Karpas-422 (cell line): ENCODE measurements around the gene PROC. TPM values are rescaled to one million over a fixed set of nuclear protein-coding genes. Genes with fewer than 3 reads are reported as not detected.

Source experiments
- DNase-seq: peaks from one replicate; pipeline ENCODE4 v3.0.0-alpha.2; 2015
- H2AFZ ChIP-seq: fragments of 200-600 bp; sonication (generic); 2 replicates; pipeline ENCODE4 v1.6.1; 2014; ENCODE audit warnings: antibody characterized with exemption, low read length, mixed read lengths
- H3K27ac ChIP-seq: fragments of 200-600 bp; sonication (generic); 2 replicates; pipeline ENCODE4 v1.5.1; 2014; ENCODE audit warnings: mild to moderate bottlenecking, low read length, moderate library complexity
- H3K27me3 ChIP-seq: fragments of 200-600 bp; sonication (generic); 2 replicates; pipeline ENCODE4 v1.6.1; 2014; ENCODE audit warnings: low read length, mixed read lengths
- H3K36me3 ChIP-seq: fragments of 200-600 bp; sonication (generic); 2 replicates; pipeline ENCODE4 v1.6.1; 2014; ENCODE audit warnings: low read length, mixed read lengths; ENCODE audit not compliant: insufficient read depth
- H3K4me1 ChIP-seq: fragments of 200-600 bp; sonication (generic); 2 replicates; pipeline ENCODE4 v1.6.1; 2014; ENCODE audit warnings: mild to moderate bottlenecking, low read length, mixed read lengths
- H3K4me2 ChIP-seq: fragments of 200-600 bp; sonication (generic); 2 replicates; pipeline ENCODE4 v1.6.1; 2014; ENCODE audit warnings: low read length, low read depth, mild to moderate bottlenecking; ENCODE audit not compliant: poor library complexity, severe bottlenecking
- H3K4me3 ChIP-seq: fragments of 200-600 bp; sonication (generic); 2 replicates; pipeline ENCODE4 v1.5.1; 2014; ENCODE audit warnings: mild to moderate bottlenecking, antibody characterized with exemption, low read length, mixed read lengths
- H3K79me2 ChIP-seq: fragments of 200-600 bp; sonication (generic); 2 replicates; pipeline ENCODE4 v1.6.1; 2014; ENCODE audit warnings: mild to moderate bottlenecking, low read length, mixed read lengths
- H3K9ac ChIP-seq: fragments of 200-600 bp; sonication (generic); 2 replicates; pipeline ENCODE4 v1.6.0; 2014; ENCODE audit warnings: low read length
- H3K9me2 ChIP-seq: fragments of 200-600 bp; sonication (generic), shearing (Covaris generic); replicated peaks from 2 replicates; pipeline ENCODE4 v1.6.0; 2014; ENCODE audit warnings: mild to moderate bottlenecking, low read length, moderate library complexity; ENCODE audit not compliant: insufficient read depth
- H3K9me3 ChIP-seq: fragments of 300-700, 200-600 bp; sonication (generic); 2 replicates; pipeline ENCODE4 v1.6.1; 2014; ENCODE audit warnings: low read length, mixed read lengths
- H4K20me1 ChIP-seq: fragments of 200-600 bp; sonication (generic); 2 replicates; pipeline ENCODE4 v1.6.1; 2014; ENCODE audit warnings: mild to moderate bottlenecking, antibody characterized with exemption, low read length, low read depth; ENCODE audit not compliant: insufficient read depth
- total RNA-seq: library from RNA; depleted of rRNA; stranded (reverse); fragments of >200 nt; shearing (Covaris generic); gene quantifications from 2 replicates; pipeline ENCODE4 v1.2.3, GENCODE V29; 2014; ENCODE audit warnings: low replicate concordance

Gene PROC
- total RNA-seq, 1 experiment from 2014 or later, result not detected

GRCh38 chr2:127420039-127420864 is 2.0 kb downstream of the PROC start:
- H3K9ac ChIP-seq, result no peak overlapping the region
- no peaks in the 10 kb centered on the region for H3K9me3 ChIP-seq
- no peak for DNase-seq

GRCh38 chr2:127421116-127421800 is 3.0 kb downstream of the PROC start:
- H3K36me3 ChIP-seq, result no peaks in the 10 kb centered on the region
- H3K9me3 ChIP-seq, result no peaks in the 10 kb centered on the region
- H3K9ac ChIP-seq, result no peak overlapping the region
- H4K20me1 ChIP-seq, result no peaks in the 10 kb centered on the region
- no peak overlapping the region for H3K4me2 ChIP-seq
- no peak for DNase-seq
- no peak overlapping the region for H3K27ac ChIP-seq
- no peak overlapping the region for H3K4me3 ChIP-seq
- no peaks in the 10 kb centered on the region for H3K27me3 ChIP-seq
- H3K4me1 ChIP-seq, result peaks cover 10% of the 10 kb centered on the region
- H3K9me2 ChIP-seq, result no peaks in the 10 kb centered on the region
- no peaks in the 10 kb centered on the region for H3K79me2 ChIP-seq
- no peak overlapping the region for H2AFZ ChIP-seq

More at GRCh38 chr2:127420039-127420864, 2.0 kb downstream of the PROC start:
- Histone ChIP-seq H2AFZ (no peak overlapping the region), H3K27ac (no peak overlapping the region), H3K9me2 (no peaks in the 10 kb centered on the region), H3K27me3 (no peaks in the 10 kb centered on the region), H3K4me3 (no peak overlapping the region), H3K36me3 (no peaks in the 10 kb centered on the region), H3K4me2 (no peak overlapping the region), H4K20me1 (no peaks in the 10 kb centered on the region), H3K79me2 (no peaks in the 10 kb centered on the region), H3K4me1 (peaks cover 13% of the 10 kb centered on the region)

GRCh38 chr2:127421871-127422558 is 3.8 kb downstream of the PROC start:
- Histone ChIP-seq H3K4me3 (no peak overlapping the region), H3K4me2 (no peak overlapping the region), H3K79me2 (no peaks in the 10 kb centered on the region), H3K9me2 (no peaks in the 10 kb centered on the region), H3K9ac (no peak overlapping the region), H2AFZ (no peak overlapping the region), H3K4me1 (peaks cover 5% of the 10 kb centered on the region; the same call in 1 of the 2 replicates), H4K20me1 (no peaks in the 10 kb centered on the region), H3K36me3 (no peaks in the 10 kb centered on the region), H3K9me3 (no peaks in the 10 kb centered on the region), H3K27me3 (no peaks in the 10 kb centered on the region), H3K27ac (no peak overlapping the region)
- no peak for DNase-seq

- Histone ChIP-seq H3K9me3 (no peaks in the 10 kb centered on the region), H4K20me1 (no peaks in the 10 kb centered on the region), H3K4me2 (no peak overlapping the region), H3K9me2 (no peaks in the 10 kb centered on the region), H3K4me3 (no peak overlapping the region), H3K79me2 (no peaks in the 10 kb centered on the region), H2AFZ (no peak overlapping the region), H3K36me3 (no peaks in the 10 kb centered on the region), H3K4me1 (peaks cover 5% of the 10 kb centered on the region; the same call in 1 of the 2 replicates), H3K9ac (no peak overlapping the region), H3K27ac (no peak overlapping the region), H3K27me3 (no peaks in the 10 kb centered on the region)
- DNase-seq, result no peak
Measured at GRCh38 chr2:127422559-127423477, 4.6 kb downstream of the PROC start.

- Histone ChIP-seq H3K4me3 (no peak overlapping the region), H3K36me3 (no peaks in the 10 kb centered on the region), H3K4me2 (no peak overlapping the region), H3K27ac (no peak overlapping the region), H3K4me1 (peaks cover 5% of the 10 kb centered on the region; the same call in 1 of the 2 replicates), H3K27me3 (no peaks in the 10 kb centered on the region), H2AFZ (no peak overlapping the region), H4K20me1 (no peaks in the 10 kb centered on the region), H3K9me2 (no peaks in the 10 kb centered on the region), H3K9ac (no peak overlapping the region), H3K9me3 (no peaks in the 10 kb centered on the region), H3K79me2 (no peaks in the 10 kb centered on the region)
- no peak for DNase-seq
Measured at GRCh38 chr2:127423478-127423843, 5.2 kb downstream of the PROC start.

- Histone ChIP-seq H3K27ac (no peak overlapping the region), H4K20me1 (no peaks in the 10 kb centered on the region), H3K9ac (no peak overlapping the region), H3K36me3 (no peaks in the 10 kb centered on the region), H3K27me3 (no peaks in the 10 kb centered on the region), H3K4me3 (no peak overlapping the region), H3K4me1 (peaks cover 5% of the 10 kb centered on the region; the same call in 1 of the 2 replicates), H2AFZ (no peak overlapping the region), H3K9me2 (no peaks in the 10 kb centered on the region), H3K4me2 (no peak overlapping the region), H3K79me2 (no peaks in the 10 kb centered on the region), H3K9me3 (no peaks in the 10 kb centered on the region)
- DNase-seq, result no peak
Measured at GRCh38 chr2:127423880-127424279, 5.7 kb downstream of the PROC start.

GRCh38 chr2:127424598-127425520 is 6.6 kb downstream of the PROC start:
- peaks cover 5% of the 10 kb centered on the region; the same call in 1 of the 2 replicates for H3K4me1 ChIP-seq
- no peaks in the 10 kb centered on the region for H3K9me3 ChIP-seq
- no peaks in the 10 kb centered on the region for H3K27me3 ChIP-seq
- no peak overlapping the region for H2AFZ ChIP-seq
- H3K4me2 ChIP-seq, result no peak overlapping the region
- H4K20me1 ChIP-seq, result no peaks in the 10 kb centered on the region
- DNase-seq, result no peak
- H3K79me2 ChIP-seq, result no peaks in the 10 kb centered on the region
- no peak overlapping the region for H3K27ac ChIP-seq
- no peaks in the 10 kb centered on the region for H3K9me2 ChIP-seq
- no peak overlapping the region for H3K4me3 ChIP-seq
- H3K36me3 ChIP-seq, result no peaks in the 10 kb centered on the region
- H3K9ac ChIP-seq, result no peak overlapping the region
